SK-N-SH treated with all-trans-retinoic acid at 6 μM for 48 hours (cell line): ENCODE data around the gene TMEM240.

Source experiments
- ATAC-seq: fragments of 200-7000 bp; cut with Tn5 transposase; 3 replicates; pipeline ENCODE4 v1.9.1; 2020; ENCODE audit warnings: mild to moderate bottlenecking, moderate library complexity
- ARNTL ChIP-seq: fragments of 450-650 bp; formaldehyde crosslinking; IDR thresholded peaks from 2 replicates; pipeline ENCODE4 v1.5.0; 2020; ENCODE audit warnings: low read depth, mild to moderate bottlenecking, moderate library complexity, borderline replicate concordance
- BACH2 ChIP-seq: fragments of 250-450 bp; sonication (Bioruptor Pico); IDR thresholded peaks from 2 replicates; pipeline ENCODE4 v1.9.0; 2021; ENCODE audit warnings: mild to moderate bottlenecking, borderline replicate concordance
- CSDC2 ChIP-seq: fragments of 250-450 bp; sonication (Bioruptor Pico); IDR thresholded peaks from 2 replicates; pipeline ENCODE4 v1.5.0; 2020; ENCODE audit warnings: mild to moderate bottlenecking, moderate library complexity
- ESRRG ChIP-seq: fragments of 250-450 bp; sonication (Bioruptor Pico); IDR thresholded peaks from 2 replicates; pipeline ENCODE4 v1.6.1; 2021; ENCODE audit warnings: mild to moderate bottlenecking
- GLIS3 ChIP-seq: fragments of 250-450 bp; sonication (Bioruptor Pico); IDR thresholded peaks from 2 replicates; pipeline ENCODE4 v1.5.0; 2020; ENCODE audit warnings: mild to moderate bottlenecking, moderate library complexity
- ISL1 ChIP-seq: fragments of 250-450 bp; sonication (Bioruptor Pico); IDR thresholded peaks from 2 replicates; pipeline ENCODE4 v2.1.2; 2022; ENCODE audit warnings: mild to moderate bottlenecking, moderate library complexity
- OSR1 ChIP-seq: fragments of 250-450 bp; sonication (Bioruptor Pico); IDR thresholded peaks from 2 replicates; pipeline ENCODE4 v1.8.0; 2022; ENCODE audit warnings: moderate library complexity, mild to moderate bottlenecking, inconsistent platforms
- PATZ1 ChIP-seq: fragments of 250-450 bp; sonication (Bioruptor Pico); IDR thresholded peaks from 2 replicates; pipeline ENCODE4 v1.8.0; 2020; ENCODE audit warnings: mild to moderate bottlenecking, moderate library complexity, borderline replicate concordance
- POU6F1 ChIP-seq: fragments of 250-450 bp; sonication (Bioruptor Pico); IDR thresholded peaks from 2 replicates; pipeline ENCODE4 v1.8.0; 2021; ENCODE audit warnings: low read depth, mild to moderate bottlenecking, moderate library complexity, borderline replicate concordance
- PPARA ChIP-seq: fragments of 250-450 bp; sonication (Bioruptor Pico); IDR thresholded peaks from 2 replicates; pipeline ENCODE4 v1.5.0; 2020; ENCODE audit warnings: mild to moderate bottlenecking, borderline replicate concordance
- RARB ChIP-seq: fragments of 250-450 bp; sonication (Bioruptor Pico); IDR thresholded peaks from 2 replicates; pipeline ENCODE4 v1.8.0; 2021; ENCODE audit warnings: mild to moderate bottlenecking, moderate library complexity
- SNAI2 ChIP-seq: fragments of 250-450 bp; sonication (Bioruptor Pico); IDR thresholded peaks from 2 replicates; pipeline ENCODE4 v1.5.0; 2020; ENCODE audit warnings: mild to moderate bottlenecking, moderate library complexity
- TOX ChIP-seq: fragments of 250-450 bp; sonication (Bioruptor Pico); IDR thresholded peaks from 2 replicates; pipeline ENCODE4 v1.8.0; 2021; ENCODE audit warnings: mild to moderate bottlenecking, moderate library complexity, borderline replicate concordance
- ZC3H10 ChIP-seq: fragments of 250-450 bp; sonication (Bioruptor Pico); IDR thresholded peaks from 2 replicates; pipeline ENCODE4 v1.5.1; 2021; ENCODE audit warnings: mild to moderate bottlenecking, moderate library complexity
- ZFP3 ChIP-seq: fragments of 250-450 bp; sonication (Bioruptor Pico); IDR thresholded peaks from 2 replicates; pipeline ENCODE4 v1.5.0; 2020; ENCODE audit warnings: mild to moderate bottlenecking, moderate library complexity
- ZFP30 ChIP-seq: fragments of 450-650 bp; formaldehyde crosslinking; IDR thresholded peaks from 2 replicates; pipeline ENCODE4 v1.5.0; 2022; ENCODE audit warnings: mild to moderate bottlenecking, moderate library complexity
- ZNF565 ChIP-seq: fragments of 450-650 bp; formaldehyde crosslinking; conservative IDR thresholded peaks from 2 replicates; pipeline ENCODE4 v1.5.0; 2020; ENCODE audit warnings: low read depth, mild to moderate bottlenecking, moderate library complexity
- ZNF70 ChIP-seq: fragments of 450-650 bp; formaldehyde crosslinking; IDR thresholded peaks from 2 replicates; pipeline ENCODE4 v1.5.0; 2020; ENCODE audit warnings: mild to moderate bottlenecking, moderate library complexity
- TF ChIP-seq, protein P1 (sequence below): fragments of 250-450 bp; sonication (Bioruptor Pico); IDR thresholded peaks from 2 replicates; pipeline ENCODE4 v1.5.1; 2020; ENCODE audit warnings: low read depth, mild to moderate bottlenecking, moderate library complexity
- TF ChIP-seq, protein P2 (sequence below): fragments of 250-450 bp; sonication (Bioruptor Pico); IDR thresholded peaks from 2 replicates; pipeline ENCODE4 v1.5.1; 2021; ENCODE audit warnings: mild to moderate bottlenecking, moderate library complexity

The TMEM240 gene

DNA sequence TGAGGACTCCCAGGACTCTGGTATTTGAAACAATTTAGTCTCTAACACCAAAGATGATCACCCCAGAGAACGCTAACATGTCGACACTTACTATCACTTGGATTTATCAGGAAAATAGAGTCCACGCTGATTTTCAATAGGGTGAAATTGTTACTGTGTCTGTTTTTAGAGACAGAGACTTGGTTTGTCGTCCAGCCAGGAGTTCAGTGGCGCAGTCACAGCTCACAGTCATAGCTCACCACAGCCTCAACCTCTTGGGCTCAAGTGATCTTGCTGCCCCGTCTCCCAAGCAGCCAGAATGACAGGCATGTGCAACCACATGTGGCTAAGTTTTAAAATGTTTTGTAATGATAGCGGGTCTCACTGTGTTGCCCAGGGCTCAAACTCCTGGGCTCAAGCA is 28.9 kb upstream of the TMEM240 start:
- TF ChIP-seq OSR1 (CRISPR knock-in tag) (no peak), CSDC2 (no peak), GLIS3 (no peak), ISL1 (CRISPR knock-in tag) (no peak), PPARA (CRISPR knock-in tag) (no peak), BACH2 (CRISPR knock-in tag) (no peak), ARNTL (CRISPR knock-in tag) (no peak), ZFP30 (CRISPR knock-in tag) (no peak), ZNF70 (CRISPR knock-in tag) (no peak), RARB (CRISPR knock-in tag) (no peak), POU6F1 (no peak), ESRRG (CRISPR knock-in tag) (no peak), PATZ1 (CRISPR knock-in tag) (no peak), TOX (no peak), SNAI2 (CRISPR knock-in tag) (no peak), ZFP3 (CRISPR knock-in tag) (no peak), ZNF565 (CRISPR knock-in tag) (no peak)
- TF ChIP-seq, protein P1, sequence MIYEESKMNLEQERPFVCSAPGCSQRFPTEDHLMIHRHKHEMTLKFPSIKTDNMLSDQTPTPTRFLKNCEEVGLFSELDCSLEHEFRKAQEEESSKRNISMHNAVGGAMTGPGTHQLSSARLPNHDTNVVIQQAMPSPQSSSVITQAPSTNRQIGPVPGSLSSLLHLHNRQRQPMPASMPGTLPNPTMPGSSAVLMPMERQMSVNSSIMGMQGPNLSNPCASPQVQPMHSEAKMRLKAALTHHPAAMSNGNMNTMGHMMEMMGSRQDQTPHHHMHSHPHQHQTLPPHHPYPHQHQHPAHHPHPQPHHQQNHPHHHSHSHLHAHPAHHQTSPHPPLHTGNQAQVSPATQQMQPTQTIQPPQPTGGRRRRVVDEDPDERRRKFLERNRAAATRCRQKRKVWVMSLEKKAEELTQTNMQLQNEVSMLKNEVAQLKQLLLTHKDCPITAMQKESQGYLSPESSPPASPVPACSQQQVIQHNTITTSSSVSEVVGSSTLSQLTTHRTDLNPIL, result no peak
- TF ChIP-seq, protein P2, sequence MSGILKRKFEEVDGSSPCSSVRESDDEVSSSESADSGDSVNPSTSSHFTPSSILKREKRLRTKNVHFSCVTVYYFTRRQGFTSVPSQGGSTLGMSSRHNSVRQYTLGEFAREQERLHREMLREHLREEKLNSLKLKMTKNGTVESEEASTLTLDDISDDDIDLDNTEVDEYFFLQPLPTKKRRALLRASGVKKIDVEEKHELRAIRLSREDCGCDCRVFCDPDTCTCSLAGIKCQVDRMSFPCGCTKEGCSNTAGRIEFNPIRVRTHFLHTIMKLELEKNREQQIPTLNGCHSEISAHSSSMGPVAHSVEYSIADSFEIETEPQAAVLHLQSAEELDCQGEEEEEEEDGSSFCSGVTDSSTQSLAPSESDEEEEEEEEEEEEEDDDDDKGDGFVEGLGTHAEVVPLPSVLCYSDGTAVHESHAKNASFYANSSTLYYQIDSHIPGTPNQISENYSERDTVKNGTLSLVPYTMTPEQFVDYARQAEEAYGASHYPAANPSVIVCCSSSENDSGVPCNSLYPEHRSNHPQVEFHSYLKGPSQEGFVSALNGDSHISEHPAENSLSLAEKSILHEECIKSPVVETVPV, result no peak
- ATAC-seq, result no peak

GRCh38 chr1:1567891-1568291 is 27.5 kb upstream of the TMEM240 start:
- no peak for TF ChIP-seq PATZ1 (CRISPR knock-in tag)
- TF ChIP-seq ZNF565 (CRISPR knock-in tag), result no peak
- no peak for TF ChIP-seq ZC3H10 (CRISPR knock-in tag)
- no peak for TF ChIP-seq SNAI2 (CRISPR knock-in tag)
- TF ChIP-seq RARB (CRISPR knock-in tag), result no peak
- TF ChIP-seq ARNTL (CRISPR knock-in tag), result no peak
- TF ChIP-seq ZNF70 (CRISPR knock-in tag), result no peak
- no peak for TF ChIP-seq ZFP30 (CRISPR knock-in tag)
- ATAC-seq, result no peak

GRCh38 chr1:1567152-1567875 is 26.9 kb upstream of the TMEM240 start:
- no peak for ATAC-seq
- TF ChIP-seq, protein P1, result no peak
- no peak for TF ChIP-seq ESRRG (CRISPR knock-in tag)
- TF ChIP-seq ZNF565 (CRISPR knock-in tag), result no peak
- TF ChIP-seq ZFP30 (CRISPR knock-in tag), result no peak
- TF ChIP-seq ZFP3 (CRISPR knock-in tag), result no peak
- TF ChIP-seq OSR1 (CRISPR knock-in tag), result no peak
- no peak for TF ChIP-seq PATZ1 (CRISPR knock-in tag)
- TF ChIP-seq, all 23 proteins: peak for 0
